K562 (cell line): Measurements from ENCODE around the gene EFEMP2. TPM values are rescaled to one million over a fixed set of nuclear protein-coding genes. Genes with fewer than 3 reads are reported as not detected.

Experiments used
- E2F5 ChIP-seq: sonication (generic); formaldehyde crosslinking; IDR thresholded peaks from 2 replicates; pipeline ENCODE4 v1.8.0; 2022; ENCODE audit warnings: mild to moderate bottlenecking, missing genetic modification reagents
- FOXK1 ChIP-seq: sonication (generic); formaldehyde crosslinking; IDR thresholded peaks from 2 replicates; pipeline ENCODE4 v1.8.0; 2022; ENCODE audit warnings: missing genetic modification reagents, mild to moderate bottlenecking, borderline replicate concordance
- HDAC2 ChIP-seq: fragments of 450-650 bp; IDR thresholded peaks from 2 replicates; pipeline ENCODE4 v1.6.1; 2016; ENCODE audit warnings: mild to moderate bottlenecking
- PHF8 ChIP-seq: fragments of 200-600 bp; sonication (generic); IDR thresholded peaks from 2 replicates; pipeline ENCODE4 v1.6.1; 2012; ENCODE audit warnings: mixed run types, mild to moderate bottlenecking, inconsistent platforms, low read length, moderate library complexity, borderline replicate concordance
- POLR2H ChIP-seq: IDR thresholded peaks from 2 replicates; pipeline ENCODE4 v1.6.1; 2016; ENCODE audit warnings: missing genetic modification characterization, low read depth, mild to moderate bottlenecking, control low read depth, missing compliant biosample characterization, moderate library complexity
- RNF219 ChIP-seq: fragments of 250-450 bp; sonication (Bioruptor Pico); IDR thresholded peaks from 2 replicates; pipeline ENCODE4 v1.5.0; 2022; ENCODE audit warnings: mild to moderate bottlenecking
- ZNF444 ChIP-seq: fragments of 250-450 bp; sonication (Bioruptor Pico); IDR thresholded peaks from 2 replicates; pipeline ENCODE4 v1.4.0; 2020; ENCODE audit warnings: mild to moderate bottlenecking, moderate library complexity
- ZNF639 ChIP-seq, 2 experiments: fragments of 200-800 bp in 1 of 2; sonication (Bioruptor generic) in 1 of 2; sonication (generic) in 1 of 2; formaldehyde crosslinking in 1 of 2; IDR thresholded peaks in 1 of 2; conservative IDR thresholded peaks in 1 of 2; 2 replicates each; pipeline versions ENCODE4 v1.5.0 to v1.6.1; 2016 to 2020; ENCODE audit warnings: missing compliant biosample characterization in 1 of 2, missing genetic modification characterization in 1 of 2, missing genetic modification reagents in 1 of 2
- polyA plus RNA-seq, 8 experiments: library from polyadenylated mRNA; depleted of rRNA in 4 of 8; stranded (reverse) in 5 of 8; unstranded in 3 of 8; fragments of >200 nt; fragmentation: Nextera tagmentation in 2 of 8; fragmentation: Illumina TruSeq in 1 of 8; extraction: Ambion mirVana in 2 of 8; extraction: Trizol in 1 of 8; gene quantifications; 2 replicates each; pipeline versions ENCODE4 v1.2.1 to v1.2.3, GENCODE V29; 2011 to 2014; ENCODE audit warnings: inconsistent platforms in 1 of 8, missing spikeins in 1 of 8
- total RNA-seq, 7 experiments: library from RNA; depleted of rRNA in 6 of 7; stranded (reverse); fragments of >200 nt in 6 of 7; fragmentation: Illumina TruSeq in 2 of 7; extraction: Trizol in 2 of 7; gene quantifications; 2 replicates each; pipeline versions ENCODE4 v1.2.1 to v1.2.3, GENCODE V29; 2011 to 2021; ENCODE audit warnings: low replicate concordance in 1 of 7
- TF ChIP-seq, protein P1 (sequence below): fragments of 450-650 bp; IDR thresholded peaks from 2 replicates; pipeline ENCODE4 v1.6.1; 2017; ENCODE audit warnings: antibody characterized with exemption, mild to moderate bottlenecking

Gene EFEMP2
- total and polyA plus RNA-seq, 9 of the 15 experiments (the other 6 are each of a cell fraction or from before 2014, with no cell fraction given): 0.07 to 2.9 (median 0.69) TPM; not detected in 1

DNA sequence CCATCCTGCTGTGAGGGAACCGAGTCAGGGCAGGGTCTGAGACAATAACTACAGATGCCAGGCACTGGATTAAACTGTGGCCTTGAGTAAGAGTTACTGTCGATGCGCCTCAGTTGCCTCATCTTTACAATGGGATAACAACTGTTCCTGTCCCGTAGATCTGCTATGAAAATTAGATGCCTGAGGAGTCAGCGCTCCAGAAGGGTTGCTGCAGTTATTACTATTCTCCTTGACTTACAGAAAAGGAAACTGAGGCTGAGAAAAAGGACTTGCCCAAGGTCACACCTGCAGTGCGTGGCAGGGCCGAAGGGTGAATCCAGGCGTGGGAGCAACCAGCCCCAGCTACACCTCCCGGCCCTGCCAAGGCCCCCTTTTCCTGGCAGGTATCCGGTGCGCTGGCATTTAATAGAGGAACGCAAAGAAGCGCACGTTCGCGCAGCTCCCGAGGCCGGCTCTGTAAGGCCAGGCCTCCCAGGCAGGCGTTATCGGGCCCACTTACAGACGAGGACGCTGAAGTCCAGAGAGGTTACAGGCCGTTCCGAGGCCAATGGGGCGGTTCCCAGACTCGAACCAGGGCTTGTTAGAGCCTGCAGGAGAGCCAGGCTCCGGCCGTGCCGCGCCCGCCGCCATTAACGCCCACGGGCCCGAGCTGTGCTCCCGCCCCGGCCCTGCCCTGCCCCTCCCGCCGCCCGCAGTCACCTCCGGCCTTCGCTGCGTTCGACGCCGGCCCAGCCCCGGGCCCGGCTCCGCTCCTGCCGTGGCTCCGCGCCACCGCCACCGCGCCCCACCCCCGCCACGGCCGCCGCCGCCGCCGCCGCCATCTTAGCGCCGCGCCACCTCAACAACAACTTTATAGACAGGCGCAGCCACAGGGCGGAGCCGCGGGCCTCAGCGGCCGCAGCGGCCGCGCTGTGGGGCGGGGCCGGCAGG lies 45.9 kb upstream of the EFEMP2 start, which contains the start of gene C11orf68 (continued):
- no peak for TF ChIP-seq RNF219 (CRISPR knock-in tag)
- peak; percentile 78 for TF ChIP-seq HDAC2
- TF ChIP-seq POLR2H (tag): peak; percentile 86
- TF ChIP-seq ZNF444 (CRISPR knock-in tag): no peak
- TF ChIP-seq, protein P1, sequence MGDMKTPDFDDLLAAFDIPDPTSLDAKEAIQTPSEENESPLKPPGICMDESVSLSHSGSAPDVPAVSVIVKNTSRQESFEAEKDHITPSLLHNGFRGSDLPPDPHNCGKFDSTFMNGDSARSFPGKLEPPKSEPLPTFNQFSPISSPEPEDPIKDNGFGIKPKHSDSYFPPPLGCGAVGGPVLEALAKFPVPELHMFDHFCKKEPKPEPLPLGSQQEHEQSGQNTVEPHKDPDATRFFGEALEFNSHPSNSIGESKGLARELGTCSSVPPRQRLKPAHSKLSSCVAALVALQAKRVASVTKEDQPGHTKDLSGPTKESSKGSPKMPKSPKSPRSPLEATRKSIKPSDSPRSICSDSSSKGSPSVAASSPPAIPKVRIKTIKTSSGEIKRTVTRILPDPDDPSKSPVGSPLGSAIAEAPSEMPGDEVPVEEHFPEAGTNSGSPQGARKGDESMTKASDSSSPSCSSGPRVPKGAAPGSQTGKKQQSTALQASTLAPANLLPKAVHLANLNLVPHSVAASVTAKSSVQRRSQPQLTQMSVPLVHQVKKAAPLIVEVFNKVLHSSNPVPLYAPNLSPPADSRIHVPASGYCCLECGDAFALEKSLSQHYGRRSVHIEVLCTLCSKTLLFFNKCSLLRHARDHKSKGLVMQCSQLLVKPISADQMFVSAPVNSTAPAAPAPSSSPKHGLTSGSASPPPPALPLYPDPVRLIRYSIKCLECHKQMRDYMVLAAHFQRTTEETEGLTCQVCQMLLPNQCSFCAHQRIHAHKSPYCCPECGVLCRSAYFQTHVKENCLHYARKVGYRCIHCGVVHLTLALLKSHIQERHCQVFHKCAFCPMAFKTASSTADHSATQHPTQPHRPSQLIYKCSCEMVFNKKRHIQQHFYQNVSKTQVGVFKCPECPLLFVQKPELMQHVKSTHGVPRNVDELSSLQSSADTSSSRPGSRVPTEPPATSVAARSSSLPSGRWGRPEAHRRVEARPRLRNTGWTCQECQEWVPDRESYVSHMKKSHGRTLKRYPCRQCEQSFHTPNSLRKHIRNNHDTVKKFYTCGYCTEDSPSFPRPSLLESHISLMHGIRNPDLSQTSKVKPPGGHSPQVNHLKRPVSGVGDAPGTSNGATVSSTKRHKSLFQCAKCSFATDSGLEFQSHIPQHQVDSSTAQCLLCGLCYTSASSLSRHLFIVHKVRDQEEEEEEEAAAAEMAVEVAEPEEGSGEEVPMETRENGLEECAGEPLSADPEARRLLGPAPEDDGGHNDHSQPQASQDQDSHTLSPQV: 0 out of 2 replicates have a peak, but pooled peaks have one; percentile 20
- peak in 1 of 2 experiments; percentile 98; a peak in 2 of 4 replicates for TF ChIP-seq ZNF639 (CRISPR knock-in tag; conservative IDR thresholded peaks at IDR 0.05 in 1 of 2, IDR thresholded peaks at IDR 0.05 in 1 of 2)
- peak; percentile 62; the same call in 1 of the 2 replicates for TF ChIP-seq PHF8
- TF ChIP-seq FOXK1 (CRISPR knock-in tag): 0 out of 2 replicates have a peak, but pooled peaks have one; percentile 44
- TF ChIP-seq E2F5 (CRISPR knock-in tag): no peak
